ENCODE data around the gene PCDHB8. TPM values are rescaled to one million over a fixed set of nuclear protein-coding genes. Genes with fewer than 3 reads are reported as not detected.

The PCDHB8 gene
- total and polyA plus RNA-seq, 10 of the 15 experiments (the other 5 are each of a cell fraction or from before 2014, with no cell fraction given) = not detected

DNA sequence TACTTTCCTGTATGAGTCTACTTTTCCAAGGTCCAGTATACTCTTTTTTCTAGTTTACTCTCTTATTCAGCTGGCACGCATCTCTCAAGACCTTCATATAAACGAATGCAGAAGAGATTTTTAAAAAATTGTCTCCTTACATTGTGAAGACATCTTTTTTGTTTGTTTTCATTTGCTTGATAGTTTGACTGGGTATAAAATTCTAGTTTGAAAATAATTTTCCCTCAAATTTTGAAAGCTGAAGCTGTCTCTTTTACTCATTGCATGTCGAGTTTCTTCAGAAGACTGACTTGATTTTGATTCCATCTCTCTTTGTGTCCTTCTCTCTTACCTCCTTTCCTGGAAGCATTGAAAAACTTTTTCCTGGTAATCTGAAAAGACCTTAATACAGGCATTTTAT lies 18.8 kb downstream of the PCDHB8 start:
- no peak for DNase-seq (ENCODE audit: low read depth, low spot score)
- Histone ChIP-seq H4K20me1 (ENCODE audit: control insufficient read depth, insufficient read depth) (no peaks in the 10 kb centered on the region), H3K9me3 (replicated peaks; ENCODE audit: control insufficient read depth, insufficient read depth, low read length) (no peaks in the 10 kb centered on the region; the same call in 2 of the 3 replicates), H3K27ac (ENCODE audit: control insufficient read depth, insufficient read depth) (no peak overlapping the region), H3K4me1 (ENCODE audit: control insufficient read depth, insufficient read depth, low read length) (no peaks in the 10 kb centered on the region), H3K4me3 (no peak overlapping the region), H3K36me3 (ENCODE audit: control insufficient read depth in 2 of 2, insufficient read depth in 2 of 2, low read length in 1 of 2) (no peaks in the 10 kb centered on the region), H3K4me2 (ENCODE audit: control insufficient read depth, insufficient read depth) (no peak overlapping the region), H2AFZ (ENCODE audit: control insufficient read depth, low read depth, low read length) (no peak overlapping the region), H3K9ac (ENCODE audit: control insufficient read depth, insufficient read depth, low read length) (no peak overlapping the region), H3K27me3 (replicated peaks in 1 of 2; ENCODE audit: control insufficient read depth in 2 of 2, insufficient read depth in 2 of 2, low read length in 1 of 2) (no peaks in the 10 kb centered on the region), H3K79me2 (ENCODE audit: control insufficient read depth, insufficient read depth, low read length) (no peaks in the 10 kb centered on the region)
- WGBS (ENCODE audit: insufficient coverage, insufficient replicate concordance, low lambda C conversion rate, missing lambda C conversion rate) = 0% methylated on average over 3 of the region's 3 CpGs
- ATAC-seq = no peak
- in situ Hi-C loops (cut with MboI) (no loop called here), intact Hi-C loops (cut with micrococcal nuclease; ENCODE audit: unreplicated experiment) (no loop called here)
- TF ChIP-seq CREB1 (IDR thresholded peaks at IDR 0.05; ENCODE audit: low read depth) (no peak), FOXK2 (IDR thresholded peaks at IDR 0.05) (no peak), SMAD5 (IDR thresholded peaks at IDR 0.05; ENCODE audit: low read depth) (no peak), TCF3 (IDR thresholded peaks at IDR 0.05; ENCODE audit: borderline replicate concordance, insufficient read depth, low read depth, low read length) (no peak), TCF7 (IDR thresholded peaks at IDR 0.05; ENCODE audit: borderline replicate concordance) (no peak), ESRRA (IDR thresholded peaks at IDR 0.05; ENCODE audit: low read length) (no peak), POLR2AphosphoS5 (IDR thresholded peaks at IDR 0.05; ENCODE audit: low read length) (no peak)
- TF ChIP-seq, protein P1, sequence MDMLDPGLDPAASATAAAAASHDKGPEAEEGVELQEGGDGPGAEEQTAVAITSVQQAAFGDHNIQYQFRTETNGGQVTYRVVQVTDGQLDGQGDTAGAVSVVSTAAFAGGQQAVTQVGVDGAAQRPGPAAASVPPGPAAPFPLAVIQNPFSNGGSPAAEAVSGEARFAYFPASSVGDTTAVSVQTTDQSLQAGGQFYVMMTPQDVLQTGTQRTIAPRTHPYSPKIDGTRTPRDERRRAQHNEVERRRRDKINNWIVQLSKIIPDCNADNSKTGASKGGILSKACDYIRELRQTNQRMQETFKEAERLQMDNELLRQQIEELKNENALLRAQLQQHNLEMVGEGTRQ (IDR thresholded peaks at IDR 0.05; ENCODE audit: borderline replicate concordance, low read depth, low read length) = no peak
- FAIRE-seq = no peak
- CTCF ChIA-PET = no interaction called here
- BruUV-seq (replicated peaks) = no TSS peak
- RAD21 ChIA-PET (ENCODE audit: unreplicated experiment) = no interaction called here
- POLR2A ChIA-PET = no interaction called here
- SMC1A ChIA-PET (ENCODE audit: uncharacterized antibody, unreplicated experiment) = no interaction called here

Measured in GM12878 (cell line).